H9 (cell line): Measurements from ENCODE around the gene DAP3. TPM values are rescaled to one million over a fixed set of nuclear protein-coding genes. Genes with fewer than 3 reads are reported as not detected.

Source experiments
- DNase-seq: peaks from one replicate; pipeline ENCODE4 v3.0.0-alpha.2; 2017
- H2AFZ ChIP-seq: one replicate; pipeline ENCODE4 v1.6.1; 2013; ENCODE audit warnings: mild to moderate bottlenecking, low read length, control low read depth, moderate library complexity
- H2AK5ac ChIP-seq: 2 replicates; pipeline ENCODE4 v1.6.1; 2013; ENCODE audit warnings: low read length, control low read depth, mixed read lengths; ENCODE audit not compliant: insufficient read length
- H2BK120ac ChIP-seq: one replicate; pipeline ENCODE4 v1.6.1; 2013; ENCODE audit warnings: low read depth, mild to moderate bottlenecking, low read length, control low read depth, inconsistent platforms; ENCODE audit not compliant: poor library complexity, severe bottlenecking
- H2BK12ac ChIP-seq: 2 replicates; pipeline ENCODE4 v1.6.1; 2013; ENCODE audit warnings: low read length, control low read depth, mixed read lengths, low read depth; ENCODE audit not compliant: insufficient read length
- H2BK15ac ChIP-seq: 2 replicates; pipeline ENCODE4 v1.6.1; 2013; ENCODE audit warnings: low read depth, low read length, control low read depth
- H2BK20ac ChIP-seq: one replicate; pipeline ENCODE4 v1.6.1; 2013; ENCODE audit warnings: low read depth, mild to moderate bottlenecking, low read length, control low read depth, inconsistent platforms; ENCODE audit not compliant: poor library complexity, severe bottlenecking
- H2BK5ac ChIP-seq: 2 replicates; pipeline ENCODE4 v1.6.1; 2013; ENCODE audit warnings: low read length, control low read depth, mixed read lengths; ENCODE audit not compliant: insufficient read length
- H3K14ac ChIP-seq: 2 replicates; pipeline ENCODE4 v1.6.1; 2013; ENCODE audit warnings: low read length, control low read depth; ENCODE audit not compliant: insufficient read depth
- H3K18ac ChIP-seq: 2 replicates; pipeline ENCODE4 v1.6.1; 2013; ENCODE audit warnings: low read depth, mild to moderate bottlenecking, mixed read lengths, low read length, control low read depth; ENCODE audit not compliant: insufficient read length
- H3K23ac ChIP-seq: 2 replicates; pipeline ENCODE4 v1.6.1; 2013; ENCODE audit warnings: low read length, control low read depth, mixed read lengths, low read depth; ENCODE audit not compliant: insufficient read length
- H3K23me2 ChIP-seq: 2 replicates; pipeline ENCODE4 v1.6.1; 2013; ENCODE audit warnings: low read depth, mild to moderate bottlenecking, mixed read lengths, low read length, control low read depth; ENCODE audit not compliant: insufficient read length, poor library complexity, severe bottlenecking
- H3K27ac ChIP-seq: 2 replicates; pipeline ENCODE4 v1.5.1; 2013; ENCODE audit warnings: low read length, control low read depth, mixed read lengths, low read depth; ENCODE audit not compliant: insufficient read length
- H3K27me3 ChIP-seq: 2 replicates; pipeline ENCODE4 v1.6.1; 2013; ENCODE audit warnings: low read length, control low read depth, inconsistent platforms; ENCODE audit not compliant: insufficient read depth
- H3K4ac ChIP-seq: 2 replicates; pipeline ENCODE4 v1.6.1; 2013; ENCODE audit warnings: low read depth, mild to moderate bottlenecking, control low read depth, inconsistent platforms, low read length, moderate library complexity
- H3K4me1 ChIP-seq: 2 replicates; pipeline ENCODE4 v1.6.1; 2013; ENCODE audit warnings: low read length, control low read depth, inconsistent platforms; ENCODE audit not compliant: insufficient read depth
- H3K4me2 ChIP-seq: 2 replicates; pipeline ENCODE4 v1.6.1; 2013; ENCODE audit warnings: low read length, control low read depth, mixed read lengths; ENCODE audit not compliant: insufficient read length, insufficient read depth
- H3K56ac ChIP-seq: 2 replicates; pipeline ENCODE4 v1.6.1; 2013; ENCODE audit warnings: low read depth, mild to moderate bottlenecking, mixed read lengths, low read length, control low read depth; ENCODE audit not compliant: insufficient read length
- H3K79me1 ChIP-seq: 2 replicates; pipeline ENCODE4 v1.6.1; 2013; ENCODE audit warnings: low read depth, mild to moderate bottlenecking, moderate library complexity, low read length, control low read depth, inconsistent platforms; ENCODE audit not compliant: insufficient read depth, poor library complexity, severe bottlenecking
- H3K79me2 ChIP-seq: 2 replicates; pipeline ENCODE4 v1.6.1; 2013; ENCODE audit warnings: low read length, control low read depth, inconsistent platforms; ENCODE audit not compliant: insufficient read depth
- H3K9ac ChIP-seq: 2 replicates; pipeline ENCODE4 v1.6.1; 2013; ENCODE audit warnings: low read length, control low read depth, mixed read lengths; ENCODE audit not compliant: insufficient read length; ENCODE audit errors: extremely low read depth
- H3K9me3 ChIP-seq: one replicate; pipeline ENCODE4 v1.6.1; 2013; ENCODE audit warnings: low read depth, low read length, inconsistent platforms; ENCODE audit not compliant: control insufficient read depth
- H3T11ph ChIP-seq: one replicate; pipeline ENCODE4 v1.6.1; 2013; ENCODE audit warnings: mild to moderate bottlenecking, low read length, control low read depth, inconsistent platforms
- H4K20me1 ChIP-seq: one replicate; pipeline ENCODE4 v1.6.1; 2013; ENCODE audit not compliant: control insufficient read depth, insufficient read length, insufficient read depth
- H4K5ac ChIP-seq: 2 replicates; pipeline ENCODE4 v1.6.1; 2013; ENCODE audit warnings: low read depth, mild to moderate bottlenecking, mixed read lengths, low read length, control low read depth; ENCODE audit not compliant: insufficient read length
- H4K8ac ChIP-seq: replicated peaks from 2 replicates; pipeline ENCODE4 v1.6.1; 2013; ENCODE audit warnings: low read length, control low read depth, mixed read lengths, low read depth; ENCODE audit not compliant: insufficient read length
- H4K91ac ChIP-seq: 2 replicates; pipeline ENCODE4 v1.6.1; 2013; ENCODE audit warnings: low read depth, mild to moderate bottlenecking, moderate library complexity, mixed read lengths, low read length, control low read depth; ENCODE audit not compliant: insufficient read length
- H3K27ac Mint-ChIP-seq, 3 experiments: 2 replicates in 2 of 3; 3 replicates in 1 of 3; pipeline ENCODE4 v1.8.0; 2020 to 2021; ENCODE audit warnings: mixed read lengths in 3 of 3, mild to moderate bottlenecking in 1 of 3, moderate library complexity in 1 of 3
- H3K27me3 Mint-ChIP-seq: 2 replicates; pipeline ENCODE4 v1.8.0; 2021; ENCODE audit warnings: low read depth, mild to moderate bottlenecking, moderate library complexity, mixed read lengths
- H3K36me3 Mint-ChIP-seq, 3 experiments: 2 replicates in 2 of 3; 3 replicates in 1 of 3; pipeline ENCODE4 v1.8.0; 2020 to 2021; ENCODE audit warnings: low read depth in 3 of 3, mixed read lengths in 3 of 3; ENCODE audit not compliant: insufficient read depth in 1 of 3
- H3K4me1 Mint-ChIP-seq, 2 experiments: 2 replicates each; pipeline ENCODE4 v1.8.0; 2020; ENCODE audit warnings: mixed read lengths in 2 of 2
- H3K4me3 Mint-ChIP-seq, 2 experiments: 2 replicates in 1 of 2; 3 replicates in 1 of 2; pipeline ENCODE4 v1.8.0; 2020 to 2021; ENCODE audit warnings: mild to moderate bottlenecking in 2 of 2, mixed read lengths in 2 of 2, moderate library complexity in 1 of 2
- H3K9me3 Mint-ChIP-seq, 2 experiments: 2 replicates in 1 of 2; 3 replicates in 1 of 2; pipeline ENCODE4 v1.8.0; 2020; ENCODE audit warnings: mild to moderate bottlenecking in 2 of 2, mixed read lengths in 2 of 2, moderate library complexity in 1 of 2
- CTCF ChIP-seq: fragments of 200-600 bp; sonication (generic); conservative IDR thresholded peaks from 3 replicates; pipeline ENCODE4 v1.8.0; 2021; ENCODE audit warnings: antibody characterized with exemption, mild to moderate bottlenecking
- WGBS: extraction: QIAGEN DNeasy Blood & Tissue Kit; methylation state at CpG from one replicate; pipeline ENCODE4 v1.1.7; 2013; ENCODE audit warnings: missing lambda C conversion rate, low lambda C conversion rate, mixed read lengths; ENCODE audit not compliant: insufficient read length; ENCODE audit errors: extremely low coverage; 5-methylcytosine and 5-hydroxymethylcytosine counted together
- total RNA-seq: library from RNA; stranded (reverse); gene quantifications from 2 replicates; pipeline ENCODE4 v1.2.1, GENCODE V29; 2021

DAP3 gene
- total RNA-seq, 1 experiment from 2014 or later = 114 TPM

DNA sequence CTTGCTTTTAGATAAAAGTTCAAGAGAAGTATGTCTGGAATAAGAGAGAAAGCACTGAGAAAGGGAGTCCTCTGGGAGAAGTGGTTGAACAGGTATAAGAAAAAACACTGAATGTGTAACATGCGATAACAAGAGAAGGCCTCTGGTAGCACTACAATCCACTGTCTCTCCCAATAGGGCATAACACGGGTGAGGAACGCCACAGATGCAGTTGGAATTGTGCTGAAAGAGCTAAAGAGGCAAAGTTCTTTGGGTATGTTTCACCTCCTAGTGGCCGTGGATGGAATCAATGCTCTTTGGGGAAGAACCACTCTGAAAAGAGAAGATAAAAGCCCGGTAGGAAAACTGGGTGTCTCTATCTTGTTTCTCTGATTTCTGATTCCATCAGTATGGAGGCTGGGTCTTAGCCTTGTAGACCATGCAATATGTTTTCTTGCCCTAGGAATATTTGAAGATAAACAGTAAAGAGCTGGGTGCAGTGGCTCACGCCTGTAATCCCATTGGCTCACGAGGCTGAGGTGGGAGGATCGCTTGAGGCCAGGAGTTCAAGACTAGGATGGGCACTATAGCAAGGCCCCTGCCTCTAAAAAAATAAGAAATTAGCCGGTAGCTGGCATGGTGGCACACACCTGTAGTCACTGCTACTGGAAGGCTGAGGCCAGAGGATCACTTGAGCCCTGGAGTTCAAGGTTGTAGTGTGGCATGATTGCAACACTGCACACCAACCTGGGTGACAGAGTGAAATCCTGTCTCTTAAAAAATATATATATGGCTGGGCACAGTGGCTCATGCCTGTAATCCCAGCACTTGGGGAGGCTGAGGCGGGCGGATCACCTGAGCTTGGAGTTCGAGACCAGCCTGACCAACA is 40.4 kb downstream of the DAP3 start:
- Histone ChIP-seq H2BK12ac (no peak overlapping the region), H3K27ac (no peak overlapping the region), H2BK120ac (no peak overlapping the region), H3K18ac (no peak overlapping the region), H4K91ac (no peak overlapping the region), H4K20me1 (no peaks in the 10 kb centered on the region), H3K23me2 (no peaks in the 10 kb centered on the region), H4K8ac (no peak overlapping the region), H3K9ac (no peak overlapping the region), H3K4ac (no peak overlapping the region), H3T11ph (no peak overlapping the region), H3K14ac (no peak overlapping the region), H3K4me2 (no peak overlapping the region), H3K23ac (no peak overlapping the region), H3K27me3 (no peaks in the 10 kb centered on the region), H2AFZ (no peak overlapping the region), H2BK5ac (no peak overlapping the region), H3K79me2 (no peaks in the 10 kb centered on the region), H3K79me1 (no peaks in the 10 kb centered on the region), H3K56ac (no peak overlapping the region), H2BK15ac (no peak overlapping the region), H3K9me3 (no peaks in the 10 kb centered on the region), H2BK20ac (no peak overlapping the region), H2AK5ac (no peak overlapping the region), H4K5ac (no peak overlapping the region), H3K4me1 (no peaks in the 10 kb centered on the region)
- Mint-ChIP-seq H3K36me3 (peaks cover 8 to 62% (median 25%) of the 10 kb centered on the region in 3 experiments; a peak in 6 of 7 replicates), H3K9me3 (no peaks in the 10 kb centered on the region), H3K27me3 (no peaks in the 10 kb centered on the region), H3K4me1 (0 out of 4 replicates have a peak, but pooled peaks cover 0 to 2% of the 10 kb centered on the region in 2 experiments), H3K4me3 (no peak overlapping the region), H3K27ac (peak overlapping the region in 1 of 3 experiments; percentile 59; a peak in 3 of 7 replicates)
- WGBS = no CpG with 5 or more reads among the region's 12 CpGs
- DNase-seq = peak; percentile 71
- TF ChIP-seq CTCF = peak; percentile 82
